GM12891 (cell line): Measurements from ENCODE around the gene NCOR2.

Experiments
- PAX5 ChIP-seq: IDR thresholded peaks from 2 replicates; pipeline ENCODE4 v1.6.1; 2011; ENCODE audit warnings: low read length, moderate library complexity, mild to moderate bottlenecking; ENCODE audit not compliant: insufficient read depth, severe bottlenecking
- POLR2A ChIP-seq: IDR thresholded peaks from 2 replicates; pipeline ENCODE4 v1.6.1; 2011; ENCODE audit warnings: low read depth, low read length, control low read depth
- POLR2AphosphoS5 ChIP-seq: IDR thresholded peaks from 2 replicates; pipeline ENCODE4 v1.6.1; 2011; ENCODE audit warnings: low read depth, low read length, control low read depth
- POU2F2 ChIP-seq: IDR thresholded peaks from 2 replicates; pipeline ENCODE4 v1.6.1; 2011; ENCODE audit warnings: low read depth, mild to moderate bottlenecking, control low read depth, low read length, moderate library complexity
- SPI1 ChIP-seq: IDR thresholded peaks from 2 replicates; pipeline ENCODE4 v1.6.1; 2011; ENCODE audit warnings: low read depth, low read length, control low read depth
- TAF1 ChIP-seq: IDR thresholded peaks from 2 replicates; pipeline ENCODE4 v1.6.1; 2011; ENCODE audit warnings: low read depth, low read length, control low read depth

GRCh38 chr12:124595444-124595843 is 28.0 kb upstream of the NCOR2 start:
- TF ChIP-seq POLR2A (no peak), POLR2AphosphoS5 (no peak), TAF1 (no peak), SPI1 (no peak), POU2F2 (no peak), PAX5 (no peak)
